Skeletal muscle satellite cell (primary cell): ENCODE results near the gene SFSWAP.
"Not testable (repeated sequence)": the region's sequence is repeated elsewhere in the genome, so short reads cannot be mapped to it uniquely, and the experiment has no call there.

Source experiments
- H3K27me3 ChIP-seq: 2 replicates; pipeline ENCODE4 v1.7.0; 2013; ENCODE audit warnings: low read length; ENCODE audit not compliant: control insufficient read depth, insufficient read depth
- H3K36me3 ChIP-seq: 2 replicates; pipeline ENCODE4 v1.7.0; 2013; ENCODE audit warnings: mild to moderate bottlenecking, control low read depth, low read length; ENCODE audit not compliant: insufficient read depth
- H3K4me1 ChIP-seq: 2 replicates; pipeline ENCODE4 v1.7.0; 2013; ENCODE audit warnings: low read length; ENCODE audit not compliant: control insufficient read depth, insufficient read depth
- H3K4me2 ChIP-seq: 2 replicates; pipeline ENCODE4 v1.7.0; 2013; ENCODE audit warnings: mild to moderate bottlenecking, low read length
- H3K4me3 ChIP-seq: 2 replicates; pipeline ENCODE4 v1.7.0; 2013; ENCODE audit warnings: low read length
- H3K9ac ChIP-seq: 2 replicates; pipeline ENCODE4 v1.7.0; 2013; ENCODE audit warnings: mild to moderate bottlenecking, low read depth, low read length, moderate library complexity
- H3K9me3 ChIP-seq: replicated peaks from 2 replicates; pipeline ENCODE4 v1.7.0; 2013; ENCODE audit warnings: mild to moderate bottlenecking, control low read depth, low read length

Gene SFSWAP

GRCh38 chr12:131742761-131743160 lies 31.9 kb downstream of the SFSWAP start:
- H3K4me1 ChIP-seq, H3K27me3 ChIP-seq, H3K4me2 ChIP-seq, H3K4me3 ChIP-seq, H3K9me3 ChIP-seq, H3K9ac ChIP-seq: not testable (repeated sequence)
- H3K36me3 ChIP-seq, result peaks cover 67% of the 10 kb centered on the region

- H3K4me2 ChIP-seq, H3K9ac ChIP-seq, H3K4me1 ChIP-seq, H3K9me3 ChIP-seq, H3K27me3 ChIP-seq, H3K4me3 ChIP-seq: not testable (repeated sequence)
- peaks cover 63% of the 10 kb centered on the region for H3K36me3 ChIP-seq
These were observed 32.5 kb downstream of the SFSWAP start for GRCh38 chr12:131743410-131743809.

- peaks cover 64% of the 10 kb centered on the region for H3K36me3 ChIP-seq
- not testable (repeated sequence) for H3K9ac ChIP-seq, H3K9me3 ChIP-seq, H3K4me1 ChIP-seq, H3K4me3 ChIP-seq, H3K4me2 ChIP-seq, H3K27me3 ChIP-seq
These were observed 33.0 kb downstream of the SFSWAP start for GRCh38 chr12:131743880-131744279.

GRCh38 chr12:131744675-131745074 lies 33.8 kb downstream of the SFSWAP start:
- not testable (repeated sequence) for H3K9me3 ChIP-seq, H3K27me3 ChIP-seq, H3K4me3 ChIP-seq, H3K4me1 ChIP-seq, H3K9ac ChIP-seq, H3K4me2 ChIP-seq
- peaks cover 66% of the 10 kb centered on the region for H3K36me3 ChIP-seq

GRCh38 chr12:131745706-131746105 lies 34.8 kb downstream of the SFSWAP start:
- no peaks in the 10 kb centered on the region for H3K27me3 ChIP-seq
- peaks cover 56% of the 10 kb centered on the region for H3K36me3 ChIP-seq
- H3K4me3 ChIP-seq, result no peak overlapping the region
- H3K9ac ChIP-seq, result no peak overlapping the region
- no peaks in the 10 kb centered on the region for H3K9me3 ChIP-seq
- H3K4me1 ChIP-seq, result no peaks in the 10 kb centered on the region
- no peak overlapping the region for H3K4me2 ChIP-seq

GRCh38 chr12:131747276-131748177 lies 36.6 kb downstream of the SFSWAP start:
- Histone ChIP-seq H3K4me3 (no peak overlapping the region), H3K27me3 (no peaks in the 10 kb centered on the region)

GRCh38 chr12:131749618-131750315 lies 38.9 kb downstream of the SFSWAP start:
- Histone ChIP-seq H3K36me3 (peaks cover 59% of the 10 kb centered on the region), H3K27me3 (no peaks in the 10 kb centered on the region), H3K9me3 (no peaks in the 10 kb centered on the region), H3K4me1 (no peaks in the 10 kb centered on the region), H3K9ac (no peak overlapping the region), H3K4me3 (no peak overlapping the region), H3K4me2 (no peak overlapping the region)

More at GRCh38 chr12:131747276-131748177, 36.6 kb downstream of the SFSWAP start:
- Histone ChIP-seq H3K9me3 (no peaks in the 10 kb centered on the region), H3K4me1 (no peaks in the 10 kb centered on the region), H3K36me3 (peaks cover 55% of the 10 kb centered on the region), H3K9ac (no peak overlapping the region), H3K4me2 (no peak overlapping the region)

- no peaks in the 10 kb centered on the region for H3K4me1 ChIP-seq
- H3K27me3 ChIP-seq, result no peaks in the 10 kb centered on the region
- H3K9ac ChIP-seq, result no peak overlapping the region
- no peak overlapping the region for H3K4me2 ChIP-seq
- H3K4me3 ChIP-seq, result no peak overlapping the region
- H3K9me3 ChIP-seq, result no peaks in the 10 kb centered on the region
- peaks cover 61% of the 10 kb centered on the region for H3K36me3 ChIP-seq
These were observed 40.4 kb downstream of the SFSWAP start for GRCh38 chr12:131751335-131751734.

- no peaks in the 10 kb centered on the region for H3K9me3 ChIP-seq
- H3K4me3 ChIP-seq, result no peak overlapping the region
- H3K27me3 ChIP-seq, result no peaks in the 10 kb centered on the region
- no peak overlapping the region for H3K4me2 ChIP-seq
- peaks cover 64% of the 10 kb centered on the region for H3K36me3 ChIP-seq
- H3K4me1 ChIP-seq, result no peaks in the 10 kb centered on the region
- no peak overlapping the region for H3K9ac ChIP-seq
These were observed 41.6 kb downstream of the SFSWAP start for GRCh38 chr12:131752451-131752850.

- H3K4me2 ChIP-seq, result no peak overlapping the region
- no peaks in the 10 kb centered on the region for H3K9me3 ChIP-seq
- no peak overlapping the region for H3K9ac ChIP-seq
- no peaks in the 10 kb centered on the region for H3K27me3 ChIP-seq
- peaks cover 70% of the 10 kb centered on the region for H3K36me3 ChIP-seq
- H3K4me1 ChIP-seq, result no peaks in the 10 kb centered on the region
- H3K4me3 ChIP-seq, result no peak overlapping the region
These were observed 42.1 kb downstream of the SFSWAP start for GRCh38 chr12:131753005-131753404.

- Histone ChIP-seq H3K4me2 (no peak overlapping the region), H3K36me3 (peaks cover 73% of the 10 kb centered on the region), H3K4me1 (no peaks in the 10 kb centered on the region), H3K27me3 (no peaks in the 10 kb centered on the region), H3K9me3 (no peaks in the 10 kb centered on the region), H3K9ac (no peak overlapping the region), H3K4me3 (no peak overlapping the region)
These were observed 42.9 kb downstream of the SFSWAP start for GRCh38 chr12:131753757-131754156.
